22Rv1 (cell line): ENCODE measurements around the gene KIAA1549.

Experiments used
- CTCF ChIP-seq: fragments of 450-650 bp; IDR thresholded peaks from 2 replicates; pipeline ENCODE4 v1.5.1; 2017; ENCODE audit warnings: mild to moderate bottlenecking
- ZFX ChIP-seq: fragments of 450-650 bp; IDR thresholded peaks from 2 replicates; pipeline ENCODE4 v1.6.1; 2017; ENCODE audit warnings: antibody characterized with exemption, borderline replicate concordance

- TF ChIP-seq CTCF (no peak), ZFX (no peak)
Measured at GRCh38 chr7:138918176-138918575, 63.0 kb downstream of the KIAA1549 start.
